DMS114 treated with DMSO at 0.1 percent for 48 hours (cell line): Measurements from ENCODE around the gene CHRNE.
"Not testable (repeated sequence)": the region's sequence is repeated elsewhere in the genome, so short reads cannot be mapped to it uniquely, and the experiment has no call there.

Experiments
- DNase-seq: peaks from one replicate; lab custom pipeline; 2025; ENCODE audit not compliant: unreplicated experiment; lab: John Stamatoyannopoulos, UW

CHRNE gene

GRCh38 chr17:4908301-4908700 is 5.4 kb upstream of the CHRNE start:
- no peak for DNase-seq

- not testable (repeated sequence) for DNase-seq
These were observed 3.7 kb upstream of the CHRNE start for GRCh38 chr17:4906642-4907041.

GRCh38 chr17:4902540-4902939 is 358 bp downstream of the CHRNE start:
- no peak for DNase-seq

- no peak for DNase-seq
These were observed 1.1 kb downstream of the CHRNE start for GRCh38 chr17:4901648-4902344.

GRCh38 chr17:4901108-4901647 is 1.7 kb downstream of the CHRNE start:
- DNase-seq = no peak

- no peak for DNase-seq
These were observed 2.4 kb downstream of the CHRNE start for GRCh38 chr17:4900231-4901107.

GRCh38 chr17:4899341-4900230 is 3.3 kb downstream of the CHRNE start, which contains the start of gene C17orf107:
TSS of gene C17orf107 (plus strand) at chr17:4899536. CDS start at chr17:4899763, 227 bp downstream.
- peak; percentile 67 for DNase-seq

GRCh38 chr17:4898927-4899326 is 4.0 kb downstream of the CHRNE start:
- DNase-seq = no peak

- DNase-seq = no peak
These were observed 4.5 kb downstream of the CHRNE start for GRCh38 chr17:4898351-4898750.

GRCh38 chr17:4897785-4898184 is 5.1 kb downstream of the CHRNE start:
- no peak for DNase-seq

GRCh38 chr17:4897198-4897687 is 5.7 kb downstream of the CHRNE start:
- DNase-seq = no peak

GRCh38 chr17:4896332-4897197 is 6.3 kb downstream of the CHRNE start:
- DNase-seq = no peak

GRCh38 chr17:4895657-4896331 is 7.1 kb downstream of the CHRNE start:
- no peak for DNase-seq

GRCh38 chr17:4895121-4895520 is 7.8 kb downstream of the CHRNE start:
- no peak for DNase-seq

GRCh38 chr17:4893721-4894560 is 9.0 kb downstream of the CHRNE start:
- DNase-seq = no peak

GRCh38 chr17:4893272-4893671 is 9.6 kb downstream of the CHRNE start:
- no peak for DNase-seq

GRCh38 chr17:4892499-4893221 is 10.2 kb downstream of the CHRNE start:
- DNase-seq = no peak
